Thyroid gland (tissue), 4 donors: Measurements from ENCODE around the gene THRB. TPM values are rescaled to one million over a fixed set of nuclear protein-coding genes. Genes with fewer than 3 reads are reported as not detected.

Experiments used
- DNase-seq, 2 donors: peaks; one replicate each; pipeline ENCODE4 v3.0.0-alpha.2; 2019
- H3K27ac ChIP-seq, 3 donors: fragments of 200-600 bp; sonication (generic); 1 replicate in 2 of 3; 2 replicates in 1 of 3; pipeline ENCODE4 v1.5.1; 2016 to 2019; ENCODE audit warnings: mild to moderate bottlenecking in 1 of 3, moderate library complexity in 1 of 3
- H3K27me3 ChIP-seq: fragments of 200-600 bp; sonication (generic); one replicate; pipeline ENCODE4 v1.5.1; 2019
- H3K36me3 ChIP-seq, 2 donors: fragments of 200-600 bp; sonication (generic); one replicate each; pipeline ENCODE4 v1.5.1; 2016 to 2019
- H3K4me1 ChIP-seq, 2 donors: fragments of 200-600 bp; sonication (generic); one replicate each; pipeline ENCODE4 v1.5.1; 2017 to 2019
- H3K4me3 ChIP-seq, 3 donors: fragments of 200-600 bp; sonication (generic); replicated peaks in 1 of 3; 1 replicate in 2 of 3; 2 replicates in 1 of 3; pipeline ENCODE4 v1.5.1; 2016; ENCODE audit warnings: mild to moderate bottlenecking in 1 of 3
- H3K9me3 ChIP-seq: fragments of 200-600 bp; sonication (generic); one replicate; pipeline ENCODE4 v1.5.1; 2017
- CTCF ChIP-seq, 6 experiments: fragments of 200-600 bp in 3 of 6; fragments of 450-650 bp in 3 of 6; sonication (generic) in 3 of 6; IDR thresholded peaks; one replicate each; pipeline ENCODE4 v1.5.1; 2016 to 2019; ENCODE audit warnings: antibody characterized with exemption in 6 of 6, mild to moderate bottlenecking in 2 of 6, inconsistent platforms in 1 of 6, moderate library complexity in 1 of 6
- POLR2A ChIP-seq, 2 donors: fragments of 450-650 bp; IDR thresholded peaks; one replicate each; pipeline ENCODE4 v1.6.1; 2017; ENCODE audit warnings: antibody characterized with exemption in 2 of 2, mild to moderate bottlenecking in 2 of 2, moderate library complexity in 1 of 2
- WGBS, 2 donors: methylation state at CpG; one replicate each; pipeline ENCODE4 v1.1.5; 2017; 5-methylcytosine and 5-hydroxymethylcytosine counted together
- intact Hi-C: fragments of 100-400 bp; cut with DNase I; formaldehyde crosslinking; loops from one replicate; pipeline ENCODE4 v1.15.1; 2023
- total RNA-seq, 4 donors: library from RNA; depleted of rRNA; stranded (reverse); fragments of >200 nt; gene quantifications; one replicate each; pipeline ENCODE4 v1.2.3, GENCODE V29; 2016

Gene THRB
- total RNA-seq, 4 donors from 2014 or later = 11.1 to 33.2 (median 13.4) TPM

- intact Hi-C loops = no loop called here
- Histone ChIP-seq H3K9me3 (no peaks in the 10 kb centered on the region), H3K27ac (peak overlapping the region; percentile 21 to 61 (median 57)), H3K4me1 (peaks cover 4 to 11% of the 10 kb centered on the region in 2 donors), H3K27me3 (no peaks in the 10 kb centered on the region), H3K36me3 (no peaks in the 10 kb centered on the region), H3K4me3 (no peak overlapping the region)
- WGBS, 2 donors = 94 to 97% methylated on average over 3 of the region's 3 CpGs
- DNase-seq = no peak
- TF ChIP-seq POLR2A (IDR thresholded peaks at IDR 0.05) = no peak
- no peak for TF ChIP-seq CTCF (IDR thresholded peaks at IDR 0.05)
These were observed 407.2 kb downstream of the THRB start for GRCh38 chr3:24087469-24087868.

- DNase-seq = peak; percentile 5 to 11
- H3K4me1 ChIP-seq = peaks cover 4 to 11% of the 10 kb centered on the region in 2 donors
- WGBS, 2 donors = 18 to 22% methylated on average over 2 of the region's 2 CpGs
- no peaks in the 10 kb centered on the region for H3K27me3 ChIP-seq
- no peaks in the 10 kb centered on the region for H3K36me3 ChIP-seq
- H3K9me3 ChIP-seq = no peaks in the 10 kb centered on the region
- TF ChIP-seq CTCF (IDR thresholded peaks at IDR 0.05) = no peak
- TF ChIP-seq POLR2A (IDR thresholded peaks at IDR 0.05) = no peak
- H3K27ac ChIP-seq = peak overlapping the region; percentile 21 to 61 (median 57)
- intact Hi-C loops = no loop called here
- no peak overlapping the region for H3K4me3 ChIP-seq
These were observed 407.8 kb downstream of the THRB start for GRCh38 chr3:24086617-24087404.

GRCh38 chr3:24086206-24086605 lies 408.4 kb downstream of the THRB start:
- H3K9me3 ChIP-seq = no peaks in the 10 kb centered on the region
- TF ChIP-seq CTCF (IDR thresholded peaks at IDR 0.05) = no peak
- no peak for TF ChIP-seq POLR2A (IDR thresholded peaks at IDR 0.05)
- H3K4me3 ChIP-seq = no peak overlapping the region
- WGBS, 2 donors = 82 to 90% methylated on average over 3 of the region's 3 CpGs
- H3K4me1 ChIP-seq = peaks cover 4 to 11% of the 10 kb centered on the region in 2 donors
- DNase-seq = no peak
- no peaks in the 10 kb centered on the region for H3K27me3 ChIP-seq
- H3K36me3 ChIP-seq = no peaks in the 10 kb centered on the region
- H3K27ac ChIP-seq = peak overlapping the region in 1 of 3 donors; percentile 57
- intact Hi-C loops = no loop called here

- intact Hi-C loops = no loop called here
- no peaks in the 10 kb centered on the region for H3K4me1 ChIP-seq
- no peak for DNase-seq
- H3K4me3 ChIP-seq = no peak overlapping the region
- no peaks in the 10 kb centered on the region for H3K27me3 ChIP-seq
- 73 to 77% methylated on average over 4 of the region's 4 CpGs for WGBS, 2 donors
- no peak overlapping the region for H3K27ac ChIP-seq
- no peaks in the 10 kb centered on the region for H3K36me3 ChIP-seq
- TF ChIP-seq POLR2A (IDR thresholded peaks at IDR 0.05) (no peak), CTCF (IDR thresholded peaks at IDR 0.05) (no peak)
- H3K9me3 ChIP-seq = no peaks in the 10 kb centered on the region
These were observed 422.5 kb downstream of the THRB start for GRCh38 chr3:24072193-24072592.

- Histone ChIP-seq H3K27ac (no peak overlapping the region), H3K4me3 (no peak overlapping the region), H3K9me3 (no peaks in the 10 kb centered on the region), H3K27me3 (no peaks in the 10 kb centered on the region), H3K36me3 (no peaks in the 10 kb centered on the region), H3K4me1 (no peaks in the 10 kb centered on the region)
- intact Hi-C loops = no loop called here
- WGBS, 2 donors = 49 to 51% methylated on average over 2 of the region's 2 CpGs
- DNase-seq = peak in 1 of 2 donors; percentile 31
- TF ChIP-seq CTCF (IDR thresholded peaks at IDR 0.05) (peak in 4 of 6 experiments; percentile 22 to 39 (median 31)), POLR2A (IDR thresholded peaks at IDR 0.05) (no peak)
These were observed 425.6 kb downstream of the THRB start for GRCh38 chr3:24069045-24069444.
